OCI-LY7 (cell line): Measurements from ENCODE around the gene HCN4.

Experiments used
- CTCF ChIP-seq: fragments of 200-600 bp; sonication (generic); conservative IDR thresholded peaks from 2 replicates; pipeline ENCODE4 v1.5.1; 2014; ENCODE audit warnings: mild to moderate bottlenecking, antibody characterized with exemption, low read length, moderate library complexity, mixed read lengths
- EZH2phosphoT487 ChIP-seq: fragments of 200-600 bp; sonication (generic); IDR thresholded peaks from 2 replicates; pipeline ENCODE4 v1.6.1; 2018; ENCODE audit warnings: low read depth, borderline replicate concordance, mild to moderate bottlenecking, mixed run types, antibody characterized with exemption, low read length, moderate library complexity, mixed read lengths

- no peak for TF ChIP-seq CTCF
- TF ChIP-seq EZH2phosphoT487, result no peak
These were observed 44.1 kb downstream of the HCN4 start for GRCh38 chr15:73324496-73325170.
